H1 (cell line): ENCODE results near the gene DHRS7C. TPM values are rescaled to one million over a fixed set of nuclear protein-coding genes. Genes with fewer than 3 reads are reported as not detected.

Experiments
- polyA plus RNA-seq, 7 experiments: library from polyadenylated mRNA; depleted of rRNA in 3 of 7; stranded (reverse) in 5 of 7; unstranded in 2 of 7; fragments of >200 nt in 5 of 7; fragments of 200-250 nt in 2 of 7; gene quantifications; 1 replicate in 5 of 7; 2 replicates in 1 of 7; 4 replicates in 1 of 7; pipeline versions ENCODE4 v1.2.1 to v1.2.3, GENCODE V29; 2011 to 2013; ENCODE audit warnings: missing spikeins in 2 of 7, mixed read lengths in 2 of 7
- total RNA-seq: library from RNA; stranded (reverse); fragmentation: NEBNext Ultra II Directional; extraction: Animal tissue kit (Norgen Biotek cat#: 25700); gene quantifications from 2 replicates; pipeline ENCODE4 v1.2.1, GENCODE V29; 2021

DHRS7C gene
- total and polyA plus RNA-seq, 2 of the 8 experiments (the other 6 are each of a cell fraction or from before 2014, with no cell fraction given): not detected

Other genes with a start within 250 kb of the DHRS7C start
- 42.5 and 44.0 TPM in 2 replicates for gene STX8, start 215.8 kb downstream of the DHRS7C start, total RNA-seq
- 14.8 and 22.8 TPM in 2 replicates for gene STX8, start 215.8 kb downstream of the DHRS7C start, polyA plus RNA-seq (2011; rRNA removed)
- not detected in 2 replicates for gene CFAP52, start 214.9 kb downstream of the DHRS7C start, total RNA-seq
- 0.11 TPM in 1 of 2 replicates, not detected in the other for gene CFAP52, start 214.9 kb downstream of the DHRS7C start, polyA plus RNA-seq (2011; rRNA removed)
- gene USP43, start 146.1 kb downstream of the DHRS7C start, total RNA-seq: 6.9 and 7.2 TPM in 2 replicates
- 3.0 and 5.6 TPM in 2 replicates for gene USP43, start 146.1 kb downstream of the DHRS7C start, polyA plus RNA-seq (2011; rRNA removed)
- not detected in 2 replicates for gene GSG1L2, start 30.5 kb upstream of the DHRS7C start, total RNA-seq
- not detected in 2 replicates for gene GSG1L2, start 30.5 kb upstream of the DHRS7C start, polyA plus RNA-seq (2011; rRNA removed)
- not detected in 2 replicates for gene GLP2R, start 34.3 kb upstream of the DHRS7C start, total RNA-seq
- gene GLP2R, start 34.3 kb upstream of the DHRS7C start, polyA plus RNA-seq (2011; rRNA removed): not detected in 2 replicates
- gene RCVRN, start 113.7 kb upstream of the DHRS7C start, total RNA-seq: not detected in 2 replicates
- not detected in 2 replicates for gene RCVRN, start 113.7 kb upstream of the DHRS7C start, polyA plus RNA-seq (2011; rRNA removed)